Sigmoid colon (tissue), 4 donors: ENCODE data around the gene HDGF.

Source experiments
- POLR2AphosphoS5 ChIP-seq, 4 donors: sonication (generic); formaldehyde crosslinking; IDR thresholded peaks; one replicate each; pipeline ENCODE4 v1.6.1; 2017; ENCODE audit warnings: antibody characterized with exemption in 4 of 4
- TF ChIP-seq, protein P1 (sequence below), 4 experiments: fragments of 450-650 bp in 3 of 4; fragments of 200-600 bp in 1 of 4; IDR thresholded peaks; one replicate each; pipeline ENCODE4 v1.5.1; 2016 to 2019; ENCODE audit warnings: antibody characterized with exemption in 4 of 4, mild to moderate bottlenecking in 3 of 4, moderate library complexity in 2 of 4

DNA sequence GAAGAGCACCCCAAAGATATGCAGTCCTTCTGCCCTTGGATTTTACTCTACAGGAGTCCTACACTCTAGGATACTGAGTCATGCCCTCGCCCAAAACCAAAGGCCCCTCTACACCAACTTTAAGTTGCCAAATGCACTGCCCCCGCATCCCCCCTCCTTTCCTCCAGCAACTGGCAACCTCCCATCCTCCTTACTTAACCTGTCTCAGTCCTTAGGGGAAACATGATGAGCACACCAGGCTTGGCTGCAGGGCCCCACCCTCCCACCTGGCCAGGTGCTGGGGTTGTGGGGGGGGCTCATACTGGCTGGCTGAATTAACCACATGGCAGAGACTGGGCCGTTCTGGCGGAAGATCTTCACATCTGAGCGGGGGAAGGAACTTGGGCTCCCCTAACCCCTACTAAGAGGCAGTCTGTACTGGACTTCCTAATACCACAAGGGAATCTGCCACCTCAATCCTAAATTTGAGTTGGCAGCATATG is 1.2 kb downstream of the HDGF start:
- TF ChIP-seq, protein P1, sequence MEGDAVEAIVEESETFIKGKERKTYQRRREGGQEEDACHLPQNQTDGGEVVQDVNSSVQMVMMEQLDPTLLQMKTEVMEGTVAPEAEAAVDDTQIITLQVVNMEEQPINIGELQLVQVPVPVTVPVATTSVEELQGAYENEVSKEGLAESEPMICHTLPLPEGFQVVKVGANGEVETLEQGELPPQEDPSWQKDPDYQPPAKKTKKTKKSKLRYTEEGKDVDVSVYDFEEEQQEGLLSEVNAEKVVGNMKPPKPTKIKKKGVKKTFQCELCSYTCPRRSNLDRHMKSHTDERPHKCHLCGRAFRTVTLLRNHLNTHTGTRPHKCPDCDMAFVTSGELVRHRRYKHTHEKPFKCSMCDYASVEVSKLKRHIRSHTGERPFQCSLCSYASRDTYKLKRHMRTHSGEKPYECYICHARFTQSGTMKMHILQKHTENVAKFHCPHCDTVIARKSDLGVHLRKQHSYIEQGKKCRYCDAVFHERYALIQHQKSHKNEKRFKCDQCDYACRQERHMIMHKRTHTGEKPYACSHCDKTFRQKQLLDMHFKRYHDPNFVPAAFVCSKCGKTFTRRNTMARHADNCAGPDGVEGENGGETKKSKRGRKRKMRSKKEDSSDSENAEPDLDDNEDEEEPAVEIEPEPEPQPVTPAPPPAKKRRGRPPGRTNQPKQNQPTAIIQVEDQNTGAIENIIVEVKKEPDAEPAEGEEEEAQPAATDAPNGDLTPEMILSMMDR (IDR thresholded peaks at IDR 0.05), result no peak
- no peak for TF ChIP-seq POLR2AphosphoS5 (IDR thresholded peaks at IDR 0.05)
